ENCODE measurements around the gene ADORA1. TPM values are rescaled to one million over a fixed set of nuclear protein-coding genes. Genes with fewer than 3 reads are reported as not detected.
A peak's percentile ranks its signal among the peaks of the same experiment; 100 is the strongest.

ADORA1 gene
- polyA plus RNA-seq, 3 donors from 2014 or later: 0.18 to 3.7 TPM; not detected in 1

DNA sequence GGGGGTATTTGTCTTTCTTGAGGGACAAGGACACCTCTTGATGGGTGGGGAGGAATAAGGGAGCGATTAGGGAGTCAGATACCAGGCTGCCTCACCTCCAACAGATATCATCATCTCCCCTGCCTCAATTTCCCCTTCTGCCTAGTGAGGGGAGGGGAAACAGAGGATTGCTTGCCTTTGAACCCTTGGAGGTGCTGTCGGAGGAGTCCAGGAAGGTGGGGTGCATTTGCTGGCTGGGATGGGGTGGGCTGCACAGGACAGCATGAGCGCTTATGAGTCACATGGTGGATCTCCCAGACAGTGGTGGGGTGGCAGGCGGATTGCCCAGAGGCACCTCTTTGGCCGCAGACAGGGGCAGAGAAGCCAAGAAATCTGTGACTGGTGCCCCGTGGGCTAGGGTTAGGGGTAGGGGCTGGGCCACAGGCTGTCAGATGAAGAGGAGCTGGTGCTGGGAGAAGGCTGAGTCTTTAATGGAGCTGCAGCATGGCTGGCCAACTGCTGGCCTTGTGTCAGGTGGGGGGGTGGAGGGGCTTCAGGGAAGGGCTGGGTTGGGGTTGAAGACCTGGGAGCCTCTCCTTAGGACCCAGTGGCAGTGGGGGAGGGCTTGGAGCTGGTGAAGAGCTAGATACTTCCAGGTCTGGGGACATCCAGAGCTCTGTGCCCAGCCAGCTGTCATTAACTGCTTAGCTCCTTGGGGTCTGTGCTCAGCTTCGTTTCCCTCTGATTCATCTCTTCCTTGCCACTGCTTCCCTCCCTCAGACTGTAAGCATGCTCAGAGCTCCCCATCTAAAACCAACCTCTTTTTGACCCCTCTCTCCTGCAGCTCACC is 7.0 kb upstream of the ADORA1 start:
- no peak for DNase-seq
- Mint-ChIP-seq H3K4me1 (peaks cover 3 to 5% of the 10 kb centered on the region in 2 donors), H3K9me3 (no peaks in the 10 kb centered on the region), H3K27me3 (ENCODE audit: low read depth in 3 of 3) (peaks cover 6 to 23% (median 14%) of the 10 kb centered on the region in 3 donors), H3K36me3 (no peaks in the 10 kb centered on the region), H3K27ac (no peak overlapping the region), H3K4me3 (no peak overlapping the region)

DNA sequence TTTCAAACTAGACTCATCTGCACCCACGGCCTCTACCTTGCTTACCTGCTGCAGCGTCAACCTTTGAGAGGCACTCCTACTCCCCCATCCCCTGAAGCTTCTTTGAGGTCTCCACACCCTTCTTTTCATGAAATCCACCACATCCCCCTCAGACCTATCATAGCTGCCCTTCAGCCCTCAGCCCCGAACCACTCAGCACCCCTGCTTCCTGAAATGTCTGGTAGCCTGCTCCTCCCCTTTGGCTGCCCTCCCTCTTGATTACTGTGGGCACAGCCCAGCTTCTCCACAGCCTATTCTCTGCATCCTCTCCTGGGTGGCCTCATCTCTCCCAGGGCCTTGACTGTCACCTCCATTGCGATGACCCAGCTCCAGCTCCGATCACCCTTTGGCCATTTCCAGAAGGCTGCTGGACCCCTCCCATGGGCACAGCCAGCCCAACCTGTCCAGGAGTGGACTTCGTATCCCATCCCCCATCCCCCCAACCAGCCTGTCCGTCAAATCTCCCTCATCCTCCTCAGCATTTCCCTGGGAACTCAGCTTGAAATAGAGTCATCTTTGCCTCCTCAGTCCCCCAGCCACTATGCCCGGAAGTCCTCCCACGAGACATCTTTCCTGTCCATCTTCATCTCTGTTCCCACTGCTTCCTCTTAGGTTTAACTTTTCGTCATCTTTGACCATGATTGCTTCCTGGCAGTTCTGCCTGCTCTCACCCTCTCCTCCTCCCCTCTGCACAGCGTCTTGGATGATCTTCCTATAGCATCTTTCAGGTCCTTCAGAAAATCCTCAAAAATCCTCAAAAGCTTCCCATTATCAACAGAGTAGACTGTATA is 6.1 kb upstream of the ADORA1 start:
- no peak for DNase-seq
- no peak overlapping the region for H3K4me3 Mint-ChIP-seq
- H3K27ac Mint-ChIP-seq: peak overlapping the region in 1 of 6 donors; percentile 51
- H3K4me1 Mint-ChIP-seq: peaks cover 3 to 5% of the 10 kb centered on the region in 2 donors
- H3K9me3 Mint-ChIP-seq: no peaks in the 10 kb centered on the region
- H3K36me3 Mint-ChIP-seq: no peaks in the 10 kb centered on the region
- H3K27me3 Mint-ChIP-seq (ENCODE audit: low read depth in 3 of 3): peaks cover 9 to 26% (median 15%) of the 10 kb centered on the region in 3 donors

DNA sequence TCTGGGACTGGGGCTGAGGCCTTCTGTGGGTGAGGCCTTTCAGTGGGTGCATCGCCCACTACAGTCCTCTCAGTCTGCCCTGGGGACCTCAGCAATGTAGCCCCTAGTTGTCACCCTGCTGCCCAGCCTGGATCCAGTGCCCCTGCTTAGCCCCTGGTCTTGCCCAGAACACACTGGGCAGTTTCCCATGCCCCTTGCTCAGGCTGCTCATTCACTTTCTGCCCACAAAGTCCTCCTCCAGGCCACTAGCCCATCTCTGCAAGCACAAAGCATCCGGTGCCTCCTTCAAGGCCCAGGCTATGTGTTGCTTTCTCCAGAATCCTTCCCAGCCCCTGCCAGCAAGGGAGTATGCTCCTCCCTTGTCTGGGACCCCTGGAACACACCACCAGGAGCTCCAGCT is 5.4 kb upstream of the ADORA1 start:
- no peak overlapping the region for H3K4me3 Mint-ChIP-seq
- H3K9me3 Mint-ChIP-seq: no peaks in the 10 kb centered on the region
- H3K27ac Mint-ChIP-seq: no peak overlapping the region
- H3K27me3 Mint-ChIP-seq (ENCODE audit: low read depth in 3 of 3): peaks cover 7 to 28% (median 15%) of the 10 kb centered on the region in 3 donors
- H3K36me3 Mint-ChIP-seq: no peaks in the 10 kb centered on the region
- H3K4me1 Mint-ChIP-seq: peaks cover 5 to 6% of the 10 kb centered on the region in 2 donors
- no peak for DNase-seq

DNA sequence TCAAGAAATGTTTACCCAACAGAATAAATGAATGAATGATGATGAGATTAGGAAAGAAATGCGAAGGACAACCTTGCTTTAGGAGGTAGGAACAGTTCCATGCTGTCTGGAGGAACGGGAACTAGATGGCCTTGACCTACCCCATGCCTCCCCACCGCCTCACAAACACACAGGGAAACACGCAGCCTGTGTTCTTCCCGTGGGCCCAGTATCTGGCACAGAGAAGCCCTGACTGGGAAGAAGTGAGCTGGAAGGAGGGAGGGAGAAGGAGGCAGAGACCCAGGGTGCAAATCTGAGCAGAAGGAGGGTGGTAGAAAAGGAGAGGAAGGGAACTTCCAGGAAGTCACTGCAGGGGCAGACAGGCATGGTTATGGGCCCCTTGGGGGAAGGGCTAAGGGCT is 3.5 kb upstream of the ADORA1 start:
- Mint-ChIP-seq H3K4me1 (peaks cover 5 to 7% of the 10 kb centered on the region in 2 donors), H3K9me3 (no peaks in the 10 kb centered on the region), H3K4me3 (no peak overlapping the region), H3K27ac (no peak overlapping the region), H3K36me3 (no peaks in the 10 kb centered on the region), H3K27me3 (ENCODE audit: low read depth in 3 of 3) (peaks cover 10 to 33% (median 15%) of the 10 kb centered on the region in 3 donors)
- no peak for DNase-seq

DNA sequence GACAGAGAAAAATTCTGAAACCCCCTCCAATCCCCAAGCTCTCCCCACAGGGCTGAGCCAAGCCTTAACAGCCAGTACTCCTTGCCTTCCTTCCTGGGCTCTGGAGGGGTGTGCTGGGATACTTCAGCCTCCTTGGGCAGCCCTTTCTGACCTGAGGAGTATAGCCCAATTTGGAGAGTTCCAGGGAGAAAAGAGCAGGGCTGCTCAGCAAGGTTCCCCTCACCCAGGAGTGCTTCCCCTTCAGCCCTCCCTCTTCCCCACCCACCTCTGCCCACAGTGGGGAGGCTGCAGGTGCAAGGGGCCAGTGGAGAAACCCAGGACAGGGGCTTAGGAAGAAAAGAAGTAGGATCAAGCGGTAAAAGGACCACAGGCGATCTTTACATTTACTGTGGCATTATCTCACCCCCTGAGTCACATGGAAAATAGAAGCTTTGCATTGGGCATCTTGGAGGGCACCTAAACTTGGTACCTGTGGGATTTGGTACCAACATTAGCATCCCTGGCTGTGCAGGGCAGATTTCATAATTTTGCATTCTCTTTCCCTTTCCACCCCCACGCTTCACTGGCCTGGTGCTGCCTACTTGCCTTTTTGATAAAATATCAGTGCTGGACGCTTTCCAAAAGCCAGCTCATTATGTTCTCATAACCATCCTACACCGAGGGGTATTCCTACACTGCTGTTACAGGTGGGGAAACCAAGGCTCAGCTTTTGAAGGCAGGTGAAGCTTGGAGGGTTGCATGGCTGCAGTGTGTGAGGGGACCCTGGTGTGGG is 2.8 kb upstream of the ADORA1 start:
- DNase-seq: no peak
- Mint-ChIP-seq H3K27ac (no peak overlapping the region), H3K4me3 (no peak overlapping the region), H3K36me3 (no peaks in the 10 kb centered on the region), H3K27me3 (ENCODE audit: low read depth in 3 of 3) (peaks cover 12 to 37% (median 15%) of the 10 kb centered on the region in 3 donors), H3K9me3 (no peaks in the 10 kb centered on the region), H3K4me1 (peaks cover 5 to 7% of the 10 kb centered on the region in 2 donors)

DNA sequence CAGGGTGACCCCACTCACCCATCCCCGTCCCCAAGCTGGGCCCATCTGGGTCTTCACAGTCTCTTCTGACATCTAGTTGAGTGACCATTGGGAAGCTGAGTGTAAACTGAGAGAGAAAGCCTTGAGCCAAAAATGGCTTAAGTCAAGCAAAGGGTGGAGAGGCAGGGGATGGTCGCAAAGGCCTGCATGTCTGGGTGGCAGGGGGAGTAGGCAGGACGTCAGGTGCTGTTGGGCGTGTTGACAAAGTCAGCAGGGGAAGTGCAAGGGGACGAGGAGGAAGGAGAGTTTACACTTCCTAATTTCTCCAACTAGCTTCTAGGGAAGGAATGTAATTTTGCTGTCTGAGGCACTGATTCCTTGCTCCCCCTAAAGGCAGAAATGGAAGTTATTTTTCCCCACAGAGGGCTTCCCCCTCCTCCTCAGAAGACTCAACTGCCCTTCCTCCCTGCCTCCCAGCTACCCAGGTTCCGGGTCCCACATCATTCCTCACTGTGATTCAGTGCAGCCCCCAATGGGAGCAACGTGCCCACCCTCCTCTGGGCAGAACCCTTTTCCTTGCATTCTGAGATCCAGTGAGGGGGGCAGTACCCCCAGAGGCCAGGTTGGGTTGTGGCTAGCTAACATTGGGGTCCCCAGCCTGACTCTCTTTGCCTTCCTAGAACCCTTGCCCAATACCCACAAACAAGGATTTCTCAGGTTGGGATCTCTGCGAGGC is 1.2 kb upstream of the ADORA1 start:
- Mint-ChIP-seq H3K27ac (no peak overlapping the region), H3K36me3 (no peaks in the 10 kb centered on the region), H3K4me1 (peaks cover 5 to 7% of the 10 kb centered on the region in 2 donors), H3K9me3 (no peaks in the 10 kb centered on the region), H3K27me3 (ENCODE audit: low read depth in 3 of 3) (peaks cover 10 to 24% (median 13%) of the 10 kb centered on the region in 3 donors), H3K4me3 (no peak overlapping the region)
- DNase-seq: no peak

DNA sequence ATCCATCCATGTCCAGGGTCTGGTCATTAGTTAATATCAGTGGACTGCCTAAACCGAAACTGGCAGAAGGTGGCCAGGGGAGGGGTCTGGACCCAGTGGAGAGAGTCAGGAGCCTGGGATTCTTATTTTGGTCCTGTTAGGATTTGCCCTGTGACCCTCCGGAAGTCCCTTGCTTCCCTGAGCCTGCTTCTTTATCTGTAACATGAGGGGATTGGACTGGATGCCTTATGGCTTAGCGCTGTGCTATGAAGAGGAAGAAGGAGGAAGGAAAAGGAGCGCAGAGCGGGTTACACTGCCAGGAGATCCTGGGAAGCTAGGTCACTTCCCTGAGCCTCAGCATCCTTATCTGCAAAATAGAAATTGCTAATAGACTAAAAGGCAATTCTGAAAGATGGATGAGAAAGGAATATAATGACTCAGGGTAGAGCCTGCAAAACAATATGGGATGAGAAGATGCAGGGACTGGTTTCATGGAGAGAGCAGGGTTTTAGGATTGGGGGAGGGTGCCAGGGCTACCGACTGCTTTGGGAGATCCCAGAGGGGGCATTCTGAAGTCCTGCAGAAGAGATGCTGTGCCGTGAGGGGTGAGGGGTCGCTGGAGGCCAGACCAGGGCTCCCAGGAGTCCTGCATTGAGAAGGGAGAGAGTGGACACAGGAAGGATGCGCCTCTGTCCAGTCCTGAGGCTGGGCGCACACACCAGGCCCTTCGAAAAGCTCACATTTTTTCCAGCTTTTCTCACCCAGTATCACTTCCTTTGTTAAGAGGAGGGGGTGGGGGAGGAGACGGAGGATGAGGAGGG is 460 bp upstream of the ADORA1 start:
- H3K4me1 Mint-ChIP-seq: peaks cover 0 to 4% of the 10 kb centered on the region in 2 donors
- H3K27ac Mint-ChIP-seq: no peak overlapping the region
- peak overlapping the region in 2 of 5 donors; percentile 9 to 47 for H3K4me3 Mint-ChIP-seq
- no peaks in the 10 kb centered on the region for H3K36me3 Mint-ChIP-seq
- no peaks in the 10 kb centered on the region for H3K9me3 Mint-ChIP-seq
- DNase-seq: no peak
- H3K27me3 Mint-ChIP-seq (ENCODE audit: low read depth in 3 of 3): peaks cover 9 to 20% (median 9%) of the 10 kb centered on the region in 3 donors

DNA sequence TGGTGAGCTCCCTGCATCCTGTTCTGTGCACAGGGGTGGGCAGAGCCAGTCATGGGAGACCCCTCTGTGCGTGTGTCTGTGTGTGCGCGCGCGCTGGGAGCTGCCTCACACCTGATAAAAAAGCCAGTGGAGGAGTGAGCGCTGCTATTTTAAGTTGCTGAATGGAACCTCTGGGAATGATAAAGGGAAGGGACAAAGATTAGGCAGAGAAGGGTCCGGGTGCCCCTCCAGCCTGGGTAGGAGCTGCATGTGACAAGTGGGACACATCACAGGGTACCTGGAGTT is 847 bp downstream of the ADORA1 start:
- Mint-ChIP-seq H3K27me3 (ENCODE audit: low read depth in 3 of 3) (peaks cover 6 to 20% (median 9%) of the 10 kb centered on the region in 3 donors), H3K4me3 (no peak overlapping the region)

DNA sequence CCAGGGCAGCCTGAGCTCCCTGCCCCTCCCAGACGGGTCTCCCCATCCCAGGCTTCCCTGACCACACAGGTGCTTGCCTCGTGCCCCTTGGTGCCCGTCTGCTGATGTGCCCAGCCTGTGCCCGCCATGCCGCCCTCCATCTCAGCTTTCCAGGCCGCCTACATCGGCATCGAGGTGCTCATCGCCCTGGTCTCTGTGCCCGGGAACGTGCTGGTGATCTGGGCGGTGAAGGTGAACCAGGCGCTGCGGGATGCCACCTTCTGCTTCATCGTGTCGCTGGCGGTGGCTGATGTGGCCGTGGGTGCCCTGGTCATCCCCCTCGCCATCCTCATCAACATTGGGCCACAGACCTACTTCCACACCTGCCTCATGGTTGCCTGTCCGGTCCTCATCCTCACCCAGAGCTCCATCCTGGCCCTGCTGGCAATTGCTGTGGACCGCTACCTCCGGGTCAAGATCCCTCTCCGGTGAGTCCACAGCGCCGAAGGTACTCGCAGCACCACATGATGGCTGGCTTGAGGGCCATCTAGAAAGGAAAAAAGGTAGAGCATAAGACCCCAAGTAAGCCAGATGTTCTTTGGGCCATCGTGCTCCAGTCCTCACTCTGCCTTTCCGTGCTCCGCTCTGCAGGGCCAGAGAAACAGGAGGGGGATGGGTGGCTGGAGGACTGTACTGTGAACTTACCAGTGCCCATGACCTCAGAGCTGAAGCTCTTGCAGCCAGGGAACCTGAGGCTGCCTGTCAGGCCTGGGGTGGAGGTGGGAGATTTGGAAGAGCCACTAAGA is 1.4 kb downstream of the ADORA1 start:
- H3K9me3 Mint-ChIP-seq: no peaks in the 10 kb centered on the region

More for the DNA sequence above, 847 bp downstream of the ADORA1 start:
- H3K36me3 Mint-ChIP-seq: no peaks in the 10 kb centered on the region
- no peak for DNase-seq
- peaks cover 0 to 4% of the 10 kb centered on the region in 2 donors for H3K4me1 Mint-ChIP-seq
- no peak overlapping the region for H3K27ac Mint-ChIP-seq
- H3K9me3 Mint-ChIP-seq: no peaks in the 10 kb centered on the region

DNA sequence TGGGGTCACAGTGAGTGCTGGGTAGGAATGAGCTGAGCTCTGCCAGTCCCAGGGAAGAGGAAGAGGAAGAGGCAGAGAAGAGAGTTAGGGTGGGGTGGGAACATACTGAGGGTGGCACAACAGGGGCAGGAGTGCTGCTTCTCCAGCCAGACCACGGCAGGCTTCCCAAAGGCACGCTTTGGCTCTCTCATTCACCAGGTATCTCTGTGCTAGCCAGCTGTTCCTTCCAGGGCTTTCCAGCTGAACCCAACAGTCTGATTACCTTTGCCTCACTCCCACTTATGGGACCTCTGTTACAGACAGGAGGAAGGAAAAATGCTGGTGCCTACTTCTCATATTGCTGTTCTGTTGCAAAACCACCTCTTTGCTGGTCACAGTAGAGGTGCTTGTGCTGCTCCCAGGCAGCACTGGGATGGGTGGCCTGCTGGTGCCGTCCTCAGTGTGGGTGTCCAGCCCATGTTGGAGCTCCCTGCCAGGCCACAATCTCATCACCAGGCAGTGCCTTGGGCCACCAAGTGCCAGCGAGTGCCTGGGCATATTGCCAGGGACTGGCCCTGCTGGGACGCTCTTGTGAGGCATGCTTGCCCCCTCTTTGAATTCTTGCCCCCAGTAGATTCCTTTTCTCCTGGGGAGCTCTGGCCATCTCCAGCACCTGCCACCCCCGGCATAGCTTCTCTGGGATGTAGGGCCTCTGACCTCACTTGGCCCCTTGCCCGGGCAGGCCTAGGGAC is 2.1 kb downstream of the ADORA1 start:
- DNase-seq: no peak
- H3K36me3 Mint-ChIP-seq: no peaks in the 10 kb centered on the region
- no peak overlapping the region for H3K27ac Mint-ChIP-seq
- peaks cover 5 to 20% (median 15%) of the 10 kb centered on the region in 3 donors for H3K27me3 Mint-ChIP-seq (ENCODE audit: low read depth in 3 of 3)
- H3K4me1 Mint-ChIP-seq: peaks cover 0 to 4% of the 10 kb centered on the region in 2 donors
- no peaks in the 10 kb centered on the region for H3K9me3 Mint-ChIP-seq
- no peak overlapping the region for H3K4me3 Mint-ChIP-seq

More for the DNA sequence above, 1.4 kb downstream of the ADORA1 start:
- H3K36me3 Mint-ChIP-seq: no peaks in the 10 kb centered on the region
- peaks cover 5 to 20% (median 9%) of the 10 kb centered on the region in 3 donors for H3K27me3 Mint-ChIP-seq (ENCODE audit: low read depth in 3 of 3)
- H3K4me1 Mint-ChIP-seq: peaks cover 0 to 4% of the 10 kb centered on the region in 2 donors
- no peak overlapping the region for H3K27ac Mint-ChIP-seq
- no peak for DNase-seq
- no peak overlapping the region for H3K4me3 Mint-ChIP-seq

DNA sequence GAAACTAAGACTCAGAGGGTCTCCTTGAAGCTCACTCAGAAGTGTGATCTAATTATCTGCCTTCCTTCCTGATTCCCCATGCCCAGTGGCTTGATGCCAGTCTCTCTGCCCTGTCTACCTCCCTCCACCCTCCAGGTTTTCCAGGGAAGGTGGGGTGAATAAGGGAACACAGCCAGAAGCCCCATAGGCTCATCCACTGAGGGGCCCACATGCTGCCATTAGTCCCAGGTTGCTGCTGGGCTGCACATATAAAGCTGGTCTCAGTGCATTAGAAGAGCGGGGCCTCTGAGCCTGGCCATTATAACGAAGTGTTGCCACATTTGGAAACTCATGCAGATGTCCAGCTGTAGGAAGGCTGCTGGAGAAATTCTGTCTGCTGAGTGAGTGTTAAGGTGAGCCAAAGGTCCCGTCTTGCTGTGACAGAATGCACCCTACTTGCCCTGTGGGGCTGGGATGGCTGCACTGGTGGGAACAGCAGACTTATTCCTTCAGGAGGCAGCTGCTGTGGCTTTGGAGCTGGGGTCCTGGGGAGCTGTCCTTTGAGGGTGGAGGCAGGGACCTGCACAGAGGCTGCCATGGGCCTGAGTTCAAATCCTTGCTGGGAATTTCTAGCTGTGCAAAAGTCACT is 2.9 kb downstream of the ADORA1 start:
- Mint-ChIP-seq H3K9me3 (no peaks in the 10 kb centered on the region), H3K27ac (no peak overlapping the region)

More for the DNA sequence above, 2.9 kb downstream of the ADORA1 start:
- DNase-seq: no peak
- H3K4me3 Mint-ChIP-seq: no peak overlapping the region
- H3K27me3 Mint-ChIP-seq (ENCODE audit: low read depth in 3 of 3): peaks cover 5 to 20% (median 15%) of the 10 kb centered on the region in 3 donors
- H3K4me1 Mint-ChIP-seq: peaks cover 0 to 4% of the 10 kb centered on the region in 2 donors
- H3K36me3 Mint-ChIP-seq: no peaks in the 10 kb centered on the region

Data from immature natural killer cell (primary cell).